ENCODE measurements around the gene KLHL24. TPM values are rescaled to one million over a fixed set of nuclear protein-coding genes. Genes with fewer than 3 reads are reported as not detected.

Gene KLHL24, protein sequence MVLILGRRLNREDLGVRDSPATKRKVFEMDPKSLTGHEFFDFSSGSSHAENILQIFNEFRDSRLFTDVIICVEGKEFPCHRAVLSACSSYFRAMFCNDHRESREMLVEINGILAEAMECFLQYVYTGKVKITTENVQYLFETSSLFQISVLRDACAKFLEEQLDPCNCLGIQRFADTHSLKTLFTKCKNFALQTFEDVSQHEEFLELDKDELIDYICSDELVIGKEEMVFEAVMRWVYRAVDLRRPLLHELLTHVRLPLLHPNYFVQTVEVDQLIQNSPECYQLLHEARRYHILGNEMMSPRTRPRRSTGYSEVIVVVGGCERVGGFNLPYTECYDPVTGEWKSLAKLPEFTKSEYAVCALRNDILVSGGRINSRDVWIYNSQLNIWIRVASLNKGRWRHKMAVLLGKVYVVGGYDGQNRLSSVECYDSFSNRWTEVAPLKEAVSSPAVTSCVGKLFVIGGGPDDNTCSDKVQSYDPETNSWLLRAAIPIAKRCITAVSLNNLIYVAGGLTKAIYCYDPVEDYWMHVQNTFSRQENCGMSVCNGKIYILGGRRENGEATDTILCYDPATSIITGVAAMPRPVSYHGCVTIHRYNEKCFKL
- 6.1 TPM for polyA plus RNA-seq (2013, experiment 1 of 2)
- 5.2 TPM for polyA plus RNA-seq (2013, experiment 2 of 2)

- no CpG with 5 or more reads among the region's 76 CpGs for WGBS (ENCODE audit: extremely low coverage, insufficient coverage, low lambda C conversion rate)
- peak; percentile 97 for DNase-seq
- peak within 1 kb of the TSS; percentile 84 for H3K27ac ChIP-seq (ENCODE audit: low read depth, low read length)
These were observed at the start of gene KLHL24 for GRCh38 chr3:183635431-183636220. Gene KLHL24 (plus strand): TSS chr3:183635623. CDS start chr3:183650357, 14,734 bp downstream.

GRCh38 chr3:183586477-183586876 is 48.9 kb upstream of the KLHL24 start:
- H3K4me1 ChIP-seq (ENCODE audit: control insufficient read depth, low read depth, low read length): peaks cover 14% of the 10 kb centered on the region
- H3K36me3 ChIP-seq (ENCODE audit: control insufficient read depth, insufficient read depth, low read length): no peaks in the 10 kb centered on the region
- H3K18ac ChIP-seq (ENCODE audit: low read length): no peak overlapping the region
- H3K27ac ChIP-seq (ENCODE audit: low read depth, low read length): no peak overlapping the region
- H3K79me2 ChIP-seq (ENCODE audit: control insufficient read depth, insufficient read depth, low read length): no peaks in the 10 kb centered on the region
- DNase-seq: no peak
- no peak overlapping the region for H3K23ac ChIP-seq (ENCODE audit: low read length)
- H4K5ac ChIP-seq (ENCODE audit: low read length): no peak overlapping the region
- no peak overlapping the region for H2BK5ac ChIP-seq (ENCODE audit: low read length)
- H3K9ac ChIP-seq (ENCODE audit: low read length): no peak overlapping the region
- no peaks in the 10 kb centered on the region for H3K79me1 ChIP-seq (ENCODE audit: low read length)
- H3K4ac ChIP-seq (ENCODE audit: low read depth, low read length): no peak overlapping the region
- H2BK120ac ChIP-seq (ENCODE audit: low read depth, low read length): no peak overlapping the region
- H2BK15ac ChIP-seq (replicated peaks; ENCODE audit: low read depth): no peak overlapping the region
- H3K4me2 ChIP-seq (ENCODE audit: low read length): no peak overlapping the region
- no peak overlapping the region for H4K8ac ChIP-seq (ENCODE audit: low read depth, low read length)
- H3K56ac ChIP-seq (ENCODE audit: low read length): no peak overlapping the region
- no CpG with 5 or more reads among the region's 5 CpGs for WGBS (ENCODE audit: extremely low coverage, insufficient coverage, low lambda C conversion rate)
- no peaks in the 10 kb centered on the region for H3K27me3 ChIP-seq (ENCODE audit: insufficient read depth, low read length, poor library complexity)
- H3K4me3 ChIP-seq (ENCODE audit: low read length): no peak overlapping the region
- peak overlapping the region; percentile 9 for H2AK5ac ChIP-seq (ENCODE audit: low read length)

More at GRCh38 chr3:183635431-183636220, at the start of gene KLHL24:
- H2AK5ac ChIP-seq (ENCODE audit: low read length): no peak within 1 kb of the TSS
- peak within 1 kb of the TSS; percentile 19 for H3K18ac ChIP-seq (ENCODE audit: low read length)
- H3K9ac ChIP-seq (ENCODE audit: low read length): peak within 1 kb of the TSS; percentile 70
- H4K5ac ChIP-seq (ENCODE audit: low read length): no peak within 1 kb of the TSS
- peak within 1 kb of the TSS; percentile 61 for H3K4me2 ChIP-seq (ENCODE audit: low read length)
- no peaks in the 10 kb centered on the region for H3K79me2 ChIP-seq (ENCODE audit: control insufficient read depth, insufficient read depth, low read length)
- no peaks in the 10 kb centered on the region for H3K36me3 ChIP-seq (ENCODE audit: control insufficient read depth, insufficient read depth, low read length)
- no peaks in the 10 kb centered on the region for H3K4me1 ChIP-seq (ENCODE audit: control insufficient read depth, low read depth, low read length)
- H3K79me1 ChIP-seq (ENCODE audit: low read length): no peaks in the 10 kb centered on the region
- peak within 1 kb of the TSS; percentile 83 for H3K4me3 ChIP-seq (ENCODE audit: low read length)
- H2BK15ac ChIP-seq (replicated peaks; ENCODE audit: low read depth): no peak within 1 kb of the TSS
- peak within 1 kb of the TSS; percentile 63 for H3K56ac ChIP-seq (ENCODE audit: low read length)
- H4K8ac ChIP-seq (ENCODE audit: low read depth, low read length): no peak within 1 kb of the TSS
- H3K4ac ChIP-seq (ENCODE audit: low read depth, low read length): no peak within 1 kb of the TSS
- H2BK5ac ChIP-seq (ENCODE audit: low read length): no peak within 1 kb of the TSS
- H3K27me3 ChIP-seq (ENCODE audit: insufficient read depth, low read length, poor library complexity): no peaks in the 10 kb centered on the region
- H2BK120ac ChIP-seq (ENCODE audit: low read depth, low read length): no peak within 1 kb of the TSS
- no peak within 1 kb of the TSS for H3K23ac ChIP-seq (ENCODE audit: low read length)

GRCh38 chr3:183587336-183587735 is 48.1 kb upstream of the KLHL24 start:
- Histone ChIP-seq H3K27me3 (ENCODE audit: insufficient read depth, low read length, poor library complexity) (no peaks in the 10 kb centered on the region), H3K23ac (ENCODE audit: low read length) (no peak overlapping the region), H3K56ac (ENCODE audit: low read length) (no peak overlapping the region), H3K4me3 (ENCODE audit: low read length) (no peak overlapping the region), H2BK5ac (ENCODE audit: low read length) (no peak overlapping the region), H3K4me2 (ENCODE audit: low read length) (no peak overlapping the region), H2BK120ac (ENCODE audit: low read depth, low read length) (no peak overlapping the region), H2AK5ac (ENCODE audit: low read length) (no peak overlapping the region), H4K8ac (ENCODE audit: low read depth, low read length) (no peak overlapping the region), H3K36me3 (ENCODE audit: control insufficient read depth, insufficient read depth, low read length) (no peaks in the 10 kb centered on the region), H3K79me1 (ENCODE audit: low read length) (no peaks in the 10 kb centered on the region), H2BK15ac (replicated peaks; ENCODE audit: low read depth) (no peak overlapping the region), H4K5ac (ENCODE audit: low read length) (no peak overlapping the region), H3K4me1 (ENCODE audit: control insufficient read depth, low read depth, low read length) (peaks cover 17% of the 10 kb centered on the region), H3K27ac (ENCODE audit: low read depth, low read length) (no peak overlapping the region), H3K18ac (ENCODE audit: low read length) (no peak overlapping the region), H3K79me2 (ENCODE audit: control insufficient read depth, insufficient read depth, low read length) (no peaks in the 10 kb centered on the region), H3K9ac (ENCODE audit: low read length) (no peak overlapping the region), H3K4ac (ENCODE audit: low read depth, low read length) (no peak overlapping the region)
- no CpG with 5 or more reads among the region's 2 CpGs for WGBS (ENCODE audit: extremely low coverage, insufficient coverage, low lambda C conversion rate)
- DNase-seq: no peak

- Histone ChIP-seq H2BK15ac (replicated peaks; ENCODE audit: low read depth) (no peak overlapping the region), H3K4ac (ENCODE audit: low read depth, low read length) (no peak overlapping the region), H3K56ac (ENCODE audit: low read length) (no peak overlapping the region), H3K79me1 (ENCODE audit: low read length) (no peaks in the 10 kb centered on the region), H3K4me3 (ENCODE audit: low read length) (no peak overlapping the region), H4K8ac (ENCODE audit: low read depth, low read length) (no peak overlapping the region), H3K4me1 (ENCODE audit: control insufficient read depth, low read depth, low read length) (peaks cover 3% of the 10 kb centered on the region), H3K23ac (ENCODE audit: low read length) (no peak overlapping the region), H4K5ac (ENCODE audit: low read length) (no peak overlapping the region), H3K27ac (ENCODE audit: low read depth, low read length) (no peak overlapping the region), H3K18ac (ENCODE audit: low read length) (no peak overlapping the region), H3K4me2 (ENCODE audit: low read length) (no peak overlapping the region), H2BK120ac (ENCODE audit: low read depth, low read length) (no peak overlapping the region), H3K79me2 (ENCODE audit: control insufficient read depth, insufficient read depth, low read length) (no peaks in the 10 kb centered on the region), H2AK5ac (ENCODE audit: low read length) (no peak overlapping the region), H3K9ac (ENCODE audit: low read length) (no peak overlapping the region), H3K36me3 (ENCODE audit: control insufficient read depth, insufficient read depth, low read length) (no peaks in the 10 kb centered on the region), H2BK5ac (ENCODE audit: low read length) (no peak overlapping the region), H3K27me3 (ENCODE audit: insufficient read depth, low read length, poor library complexity) (no peaks in the 10 kb centered on the region)
- no peak for DNase-seq
- no CpG with 5 or more reads among the region's 6 CpGs for WGBS (ENCODE audit: extremely low coverage, insufficient coverage, low lambda C conversion rate)
These were observed 45.0 kb upstream of the KLHL24 start for GRCh38 chr3:183590442-183590841.

- Histone ChIP-seq H4K8ac (ENCODE audit: low read depth, low read length) (no peak overlapping the region), H3K4ac (ENCODE audit: low read depth, low read length) (no peak overlapping the region), H3K27me3 (ENCODE audit: insufficient read depth, low read length, poor library complexity) (no peaks in the 10 kb centered on the region), H3K9ac (ENCODE audit: low read length) (no peak overlapping the region), H2BK5ac (ENCODE audit: low read length) (no peak overlapping the region), H3K27ac (ENCODE audit: low read depth, low read length) (no peak overlapping the region), H3K18ac (ENCODE audit: low read length) (no peak overlapping the region), H3K79me1 (ENCODE audit: low read length) (no peaks in the 10 kb centered on the region), H2AK5ac (ENCODE audit: low read length) (no peak overlapping the region), H3K23ac (ENCODE audit: low read length) (no peak overlapping the region), H3K56ac (ENCODE audit: low read length) (no peak overlapping the region), H2BK15ac (replicated peaks; ENCODE audit: low read depth) (no peak overlapping the region), H3K79me2 (ENCODE audit: control insufficient read depth, insufficient read depth, low read length) (no peaks in the 10 kb centered on the region), H4K5ac (ENCODE audit: low read length) (peak overlapping the region; percentile 23), H3K4me3 (ENCODE audit: low read length) (no peak overlapping the region), H3K4me1 (ENCODE audit: control insufficient read depth, low read depth, low read length) (peaks cover 3% of the 10 kb centered on the region), H2BK120ac (ENCODE audit: low read depth, low read length) (no peak overlapping the region), H3K36me3 (ENCODE audit: control insufficient read depth, insufficient read depth, low read length) (no peaks in the 10 kb centered on the region), H3K4me2 (ENCODE audit: low read length) (no peak overlapping the region)
- WGBS (ENCODE audit: extremely low coverage, insufficient coverage, low lambda C conversion rate): 100% methylated on average over 2 of the region's 6 CpGs
- peak; percentile 13 for DNase-seq
These were observed 43.4 kb upstream of the KLHL24 start for GRCh38 chr3:183591881-183592521.
